Liver (tissue), 9 donors: Measurements from ENCODE around the gene RFPL4A. TPM values are rescaled to one million over a fixed set of nuclear protein-coding genes. Genes with fewer than 3 reads are reported as not detected.

ENCODE experiments used
- DNase-seq: peaks from one replicate; pipeline ENCODE4 v3.0.0-alpha.2; 2017; ENCODE audit warnings: low spot score
- H3K27ac ChIP-seq, 2 donors: one replicate each; pipeline ENCODE4 v1.7.0; 2013; ENCODE audit warnings: inconsistent platforms in 2 of 2, low read length in 2 of 2, control low read depth in 1 of 2, low read depth in 1 of 2, mild to moderate bottlenecking in 1 of 2
- H3K27me3 ChIP-seq, 4 donors: one replicate each; pipeline versions ENCODE4 v1.6.1 to v1.7.0; 2013; ENCODE audit warnings: low read length in 3 of 4, inconsistent platforms in 1 of 4, mild to moderate bottlenecking in 1 of 4, moderate library complexity in 1 of 4; ENCODE audit not compliant: control insufficient read depth in 4 of 4, insufficient read depth in 4 of 4
- H3K36me3 ChIP-seq, 4 donors: one replicate each; pipeline versions ENCODE4 v1.6.1 to v1.7.0; 2013; ENCODE audit warnings: low read length in 3 of 4, mild to moderate bottlenecking in 3 of 4, low read depth in 1 of 4, moderate library complexity in 1 of 4; ENCODE audit not compliant: control insufficient read depth in 4 of 4, insufficient read depth in 3 of 4
- H3K4me1 ChIP-seq, 4 donors: one replicate each; pipeline versions ENCODE4 v1.6.1 to v1.7.0; 2013; ENCODE audit warnings: low read length in 3 of 4, mild to moderate bottlenecking in 3 of 4, moderate library complexity in 1 of 4; ENCODE audit not compliant: control insufficient read depth in 4 of 4, insufficient read depth in 4 of 4
- H3K4me3 ChIP-seq, 3 donors: one replicate each; pipeline versions ENCODE4 v1.6.1 to v1.7.0; 2013; ENCODE audit warnings: low read length in 3 of 3, control low read depth in 1 of 3, low read depth in 1 of 3, mild to moderate bottlenecking in 1 of 3
- H3K9ac ChIP-seq, 2 donors: one replicate each; pipeline ENCODE4 v1.7.0; 2013; ENCODE audit warnings: low read length in 2 of 2, mild to moderate bottlenecking in 2 of 2, moderate library complexity in 2 of 2, control low read depth in 1 of 2, low read depth in 1 of 2
- H3K9me3 ChIP-seq, 4 donors: one replicate each; pipeline versions ENCODE4 v1.6.1 to v1.7.0; 2013; ENCODE audit warnings: low read length in 3 of 4; ENCODE audit not compliant: control insufficient read depth in 4 of 4
- ATF3 ChIP-seq: IDR thresholded peaks from 2 replicates; pipeline ENCODE4 v1.6.1; 2016; ENCODE audit warnings: antibody characterized with exemption
- CTCF ChIP-seq: fragments of 150-350 bp; IDR thresholded peaks from 2 replicates; pipeline ENCODE4 v1.5.1; 2017; ENCODE audit warnings: improper control_type of control experiment, low read depth, low read length; ENCODE audit not compliant: missing input control
- EGR1 ChIP-seq, 2 donors: IDR thresholded peaks; 2 replicates each; pipeline ENCODE4 v1.6.1; 2016 to 2018; ENCODE audit warnings: antibody characterized with exemption in 2 of 2, low read depth in 2 of 2
- FOXA1 ChIP-seq: IDR thresholded peaks from 2 replicates; pipeline ENCODE4 v1.6.1; 2016; ENCODE audit warnings: antibody characterized with exemption
- FOXA2 ChIP-seq: IDR thresholded peaks from 2 replicates; pipeline ENCODE4 v1.6.1; 2016; ENCODE audit warnings: antibody characterized with exemption
- GABPA ChIP-seq, 2 donors: IDR thresholded peaks in 1 of 2; conservative IDR thresholded peaks in 1 of 2; 2 replicates each; pipeline ENCODE4 v1.6.1; 2016; ENCODE audit warnings: antibody characterized with exemption in 2 of 2, mild to moderate bottlenecking in 1 of 2, moderate library complexity in 1 of 2
- HNF4A ChIP-seq, 2 donors: conservative IDR thresholded peaks; 2 replicates each; pipeline ENCODE4 v1.6.1; 2016; ENCODE audit warnings: antibody characterized with exemption in 2 of 2, mild to moderate bottlenecking in 2 of 2
- HNF4G ChIP-seq: IDR thresholded peaks from 2 replicates; pipeline ENCODE4 v1.6.1; 2016; ENCODE audit warnings: antibody characterized with exemption
- JUND ChIP-seq, 2 donors: IDR thresholded peaks; 2 replicates each; pipeline ENCODE4 v1.6.1; 2016; ENCODE audit warnings: antibody characterized with exemption in 2 of 2
- NR2F2 ChIP-seq: IDR thresholded peaks from 2 replicates; pipeline ENCODE4 v1.6.1; 2016; ENCODE audit warnings: antibody characterized with exemption
- RAD21 ChIP-seq, 2 donors: IDR thresholded peaks; 2 replicates each; pipeline ENCODE4 v1.6.1; 2016; ENCODE audit warnings: antibody characterized with exemption in 2 of 2, mild to moderate bottlenecking in 2 of 2
- RXRA ChIP-seq, 2 donors: IDR thresholded peaks; 2 replicates each; pipeline ENCODE4 v1.6.1; 2017 to 2018; ENCODE audit warnings: antibody characterized with exemption in 2 of 2, mild to moderate bottlenecking in 1 of 2
- SP1 ChIP-seq: IDR thresholded peaks from 2 replicates; pipeline ENCODE4 v1.6.1; 2018; ENCODE audit warnings: antibody characterized with exemption, mild to moderate bottlenecking
- TAF1 ChIP-seq: conservative IDR thresholded peaks from 2 replicates; pipeline ENCODE4 v1.6.1; 2016; ENCODE audit warnings: antibody characterized with exemption, mild to moderate bottlenecking
- YY1 ChIP-seq: IDR thresholded peaks from 2 replicates; pipeline ENCODE4 v1.6.1; 2016; ENCODE audit warnings: antibody characterized with exemption, mild to moderate bottlenecking
- ZBTB33 ChIP-seq: IDR thresholded peaks from 2 replicates; pipeline ENCODE4 v1.6.1; 2016; ENCODE audit warnings: antibody characterized with exemption
- WGBS: extraction: QIAGEN DNeasy Blood & Tissue Kit; methylation state at CpG from one replicate; pipeline ENCODE4 v1.1.7; 2013; 5-methylcytosine and 5-hydroxymethylcytosine counted together
- polyA plus RNA-seq, 2 donors: library from polyadenylated mRNA; stranded (reverse) in 1 of 2; unstranded in 1 of 2; fragments of 200-250 nt in 1 of 2; fragments of >200 nt in 1 of 2; fragmentation: Nextera tagmentation in 1 of 2; extraction: Ambion mirVana in 1 of 2; gene quantifications; one replicate each; pipeline versions ENCODE4 v1.2.1 to v1.2.3, GENCODE V29; 2013 to 2015
- total RNA-seq, 2 donors: library from RNA; depleted of rRNA; stranded (reverse); fragments of >200 nt; gene quantifications; one replicate each; pipeline ENCODE4 v1.2.3, GENCODE V29; 2014
- TF ChIP-seq, protein P1 (sequence below): IDR thresholded peaks from 2 replicates; pipeline ENCODE4 v1.6.1; 2016; ENCODE audit warnings: antibody characterized with exemption, mild to moderate bottlenecking
- TF ChIP-seq, protein P2 (sequence below): IDR thresholded peaks from 2 replicates; pipeline ENCODE4 v1.6.1; 2016; ENCODE audit warnings: antibody characterized with exemption
- donor health status: healthy.
- donor health status: healthy.
- donor health status: healthy.
- donor health status: healthy.
- donor health status: healthy.

Gene RFPL4A
- total and polyA plus RNA-seq, 4 donors, result 0.12 to 0.82 TPM; not detected in 2

DNA sequence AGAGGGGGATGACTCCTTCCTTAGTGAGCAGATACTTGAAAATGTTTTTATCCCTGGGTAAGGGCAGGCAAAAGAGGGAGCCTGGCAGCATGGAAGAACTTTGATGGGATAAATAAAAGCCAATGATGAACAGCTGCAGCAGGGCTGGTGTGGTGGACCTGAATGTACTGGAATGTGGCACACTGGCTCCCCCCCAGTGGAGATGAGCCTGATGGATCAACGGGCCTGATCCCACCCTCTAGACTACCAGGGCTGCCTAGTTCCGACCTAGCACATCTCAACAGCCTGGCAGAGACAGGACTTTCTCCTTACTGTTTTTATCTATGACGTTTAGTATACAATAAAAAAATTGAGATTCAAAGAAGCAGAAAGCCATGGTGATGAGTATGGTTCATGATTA is 52.4 kb downstream of the RFPL4A start:
- no peaks in the 10 kb centered on the region for H3K36me3 ChIP-seq
- H3K27ac ChIP-seq, result no peak overlapping the region
- TF ChIP-seq EGR1 (IDR thresholded peaks at IDR 0.05; ENCODE audit: low read depth in 2 of 2), result no peak
- H3K4me1 ChIP-seq, result peaks cover 0 to 8% (median 3%) of the 10 kb centered on the region in 4 donors
- peaks cover 0 to under 1% (median 0%) of the 10 kb centered on the region in 4 donors for H3K27me3 ChIP-seq
- 61% methylated on average over 3 of the region's 3 CpGs for WGBS
- H3K9me3 ChIP-seq, result no peaks in the 10 kb centered on the region
- no peak overlapping the region for H3K4me3 ChIP-seq
- no peak overlapping the region for H3K9ac ChIP-seq
- no peak for DNase-seq

DNA sequence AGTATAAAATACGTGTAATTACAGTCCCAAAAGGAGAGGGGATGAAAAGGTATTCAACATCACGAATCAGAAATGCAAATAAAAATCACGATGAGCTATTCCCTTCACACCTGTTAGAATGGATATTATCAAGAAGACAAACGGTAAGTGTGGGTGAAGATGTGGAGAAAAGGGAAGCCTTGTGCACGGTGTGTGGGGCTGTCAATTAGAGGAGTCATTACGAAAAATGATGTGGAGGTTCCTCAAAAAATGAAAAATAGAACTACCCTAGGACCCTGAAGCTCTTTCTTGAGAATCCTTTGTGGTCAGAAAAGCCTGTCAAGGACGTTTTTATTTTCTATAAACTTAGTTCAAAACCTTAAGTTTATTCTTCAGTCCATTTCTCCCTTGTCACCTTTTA is 53.6 kb downstream of the RFPL4A start:
- Histone ChIP-seq H3K4me1 (peaks cover 0 to 8% (median 3%) of the 10 kb centered on the region in 4 donors), H3K36me3 (no peaks in the 10 kb centered on the region), H3K4me3 (no peak overlapping the region), H3K9ac (no peak overlapping the region), H3K9me3 (no peaks in the 10 kb centered on the region), H3K27ac (no peak overlapping the region), H3K27me3 (peaks cover 0 to 3% (median 0%) of the 10 kb centered on the region in 4 donors)
- TF ChIP-seq EGR1 (IDR thresholded peaks at IDR 0.05; ENCODE audit: low read depth in 2 of 2) (no peak), HNF4A (conservative IDR thresholded peaks at IDR 0.05) (no peak), CTCF (no peak), ZBTB33 (no peak), GABPA (IDR thresholded peaks at IDR 0.05 in 1 of 2, conservative IDR thresholded peaks at IDR 0.05 in 1 of 2) (no peak), RAD21 (IDR thresholded peaks at IDR 0.05) (no peak), NR2F2 (no peak), JUND (IDR thresholded peaks at IDR 0.05) (no peak), RXRA (IDR thresholded peaks at IDR 0.05) (no peak), ATF3 (no peak), FOXA1 (no peak), TAF1 (no peak), FOXA2 (no peak), YY1 (no peak), SP1 (no peak), HNF4G (no peak)
- TF ChIP-seq, protein P1, sequence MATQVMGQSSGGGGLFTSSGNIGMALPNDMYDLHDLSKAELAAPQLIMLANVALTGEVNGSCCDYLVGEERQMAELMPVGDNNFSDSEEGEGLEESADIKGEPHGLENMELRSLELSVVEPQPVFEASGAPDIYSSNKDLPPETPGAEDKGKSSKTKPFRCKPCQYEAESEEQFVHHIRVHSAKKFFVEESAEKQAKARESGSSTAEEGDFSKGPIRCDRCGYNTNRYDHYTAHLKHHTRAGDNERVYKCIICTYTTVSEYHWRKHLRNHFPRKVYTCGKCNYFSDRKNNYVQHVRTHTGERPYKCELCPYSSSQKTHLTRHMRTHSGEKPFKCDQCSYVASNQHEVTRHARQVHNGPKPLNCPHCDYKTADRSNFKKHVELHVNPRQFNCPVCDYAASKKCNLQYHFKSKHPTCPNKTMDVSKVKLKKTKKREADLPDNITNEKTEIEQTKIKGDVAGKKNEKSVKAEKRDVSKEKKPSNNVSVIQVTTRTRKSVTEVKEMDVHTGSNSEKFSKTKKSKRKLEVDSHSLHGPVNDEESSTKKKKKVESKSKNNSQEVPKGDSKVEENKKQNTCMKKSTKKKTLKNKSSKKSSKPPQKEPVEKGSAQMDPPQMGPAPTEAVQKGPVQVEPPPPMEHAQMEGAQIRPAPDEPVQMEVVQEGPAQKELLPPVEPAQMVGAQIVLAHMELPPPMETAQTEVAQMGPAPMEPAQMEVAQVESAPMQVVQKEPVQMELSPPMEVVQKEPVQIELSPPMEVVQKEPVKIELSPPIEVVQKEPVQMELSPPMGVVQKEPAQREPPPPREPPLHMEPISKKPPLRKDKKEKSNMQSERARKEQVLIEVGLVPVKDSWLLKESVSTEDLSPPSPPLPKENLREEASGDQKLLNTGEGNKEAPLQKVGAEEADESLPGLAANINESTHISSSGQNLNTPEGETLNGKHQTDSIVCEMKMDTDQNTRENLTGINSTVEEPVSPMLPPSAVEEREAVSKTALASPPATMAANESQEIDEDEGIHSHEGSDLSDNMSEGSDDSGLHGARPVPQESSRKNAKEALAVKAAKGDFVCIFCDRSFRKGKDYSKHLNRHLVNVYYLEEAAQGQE, result no peak
- TF ChIP-seq, protein P2, sequence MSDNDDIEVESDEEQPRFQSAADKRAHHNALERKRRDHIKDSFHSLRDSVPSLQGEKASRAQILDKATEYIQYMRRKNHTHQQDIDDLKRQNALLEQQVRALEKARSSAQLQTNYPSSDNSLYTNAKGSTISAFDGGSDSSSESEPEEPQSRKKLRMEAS, result no peak
- no peak for DNase-seq
- WGBS, result 44% methylated on average over 7 of the region's 7 CpGs

Other genes starting within 250 kb of the RFPL4A start
- not detected for gene SBK2, start 222.0 kb upstream of the RFPL4A start, total RNA-seq
- not detected for gene SBK2, start 222.0 kb upstream of the RFPL4A start, polyA plus RNA-seq
- not detected for gene SBK3, start 213.6 kb upstream of the RFPL4A start, total RNA-seq
- under 1 TPM in 1 of 2 donors, not detected in 1; 0.03 TPM for gene SBK3, start 213.6 kb upstream of the RFPL4A start, polyA plus RNA-seq
- under 1 TPM; 0.92 to 0.93 TPM for gene ZNF579, start 178.2 kb upstream of the RFPL4A start, total RNA-seq
- 1 to 10 TPM; 1.4 to 3.3 TPM for gene ZNF579, start 178.2 kb upstream of the RFPL4A start, polyA plus RNA-seq
- 1 to 10 TPM; 2.2 to 2.3 TPM for gene FIZ1, start 159.6 kb upstream of the RFPL4A start, total RNA-seq
- gene FIZ1, start 159.6 kb upstream of the RFPL4A start, polyA plus RNA-seq, result 1 to 10 TPM; 1.1 to 4.3 TPM
- 1 to 10 TPM; 6.7 to 8.8 TPM for gene ZNF524, start 158.8 kb upstream of the RFPL4A start, total RNA-seq
- gene ZNF524, start 158.8 kb upstream of the RFPL4A start, polyA plus RNA-seq, result 10 to 100 TPM; 11.5 to 12.3 TPM
- 1 to 10 TPM; 1.4 to 1.8 TPM for gene ZNF865, start 153.4 kb upstream of the RFPL4A start, total RNA-seq
- gene ZNF865, start 153.4 kb upstream of the RFPL4A start, polyA plus RNA-seq, result 1 to 10 TPM in 1 of 2 donors, under 1 TPM in 1; 0.38 to 3.1 TPM
- gene ZNF784, start 134.5 kb upstream of the RFPL4A start, total RNA-seq, result 1 to 10 TPM; 3.9 to 6.0 TPM
- 1 to 10 TPM in 1 of 2 donors, under 1 TPM in 1; 0.79 to 3.6 TPM for gene ZNF784, start 134.5 kb upstream of the RFPL4A start, polyA plus RNA-seq
- 1 to 10 TPM; 2.6 to 5.0 TPM for gene ZNF580, start 118.1 kb upstream of the RFPL4A start, total RNA-seq
- gene ZNF580, start 118.1 kb upstream of the RFPL4A start, polyA plus RNA-seq, result 1 to 10 TPM; 5.1 to 5.2 TPM
- gene ZNF581, start 115.4 kb upstream of the RFPL4A start, total RNA-seq, result 1 to 10 TPM; 2.1 to 7.3 TPM
- 1 to 10 TPM; 4.8 to 5.6 TPM for gene ZNF581, start 115.4 kb upstream of the RFPL4A start, polyA plus RNA-seq
- 1 to 10 TPM; 3.6 to 5.6 TPM for gene CCDC106, start 110.9 kb upstream of the RFPL4A start, total RNA-seq
- 10 to 100 TPM in 1 of 2 donors, 1 to 10 TPM in 1; 6.1 to 13.5 TPM for gene CCDC106, start 110.9 kb upstream of the RFPL4A start, polyA plus RNA-seq
- 10 to 100 TPM; 49.4 to 66.6 TPM for gene U2AF2, start 104.1 kb upstream of the RFPL4A start, total RNA-seq
- 10 to 100 TPM in 1 of 2 donors, 1 to 10 TPM in 1; 8.6 to 53.1 TPM for gene U2AF2, start 104.1 kb upstream of the RFPL4A start, polyA plus RNA-seq
- gene EPN1, start 83.9 kb upstream of the RFPL4A start, total RNA-seq, result 100 to 1,000 TPM in 1 of 2 donors, 10 to 100 TPM in 1; 49.0 to 107 TPM
- 100 to 1,000 TPM in 1 of 2 donors, 10 to 100 TPM in 1; 18.6 to 117 TPM for gene EPN1, start 83.9 kb upstream of the RFPL4A start, polyA plus RNA-seq
- gene NLRP9, start 20.7 kb upstream of the RFPL4A start, total RNA-seq, result not detected
- gene NLRP9, start 20.7 kb upstream of the RFPL4A start, polyA plus RNA-seq, result not detected
- under 1 TPM in 1 of 2 donors, not detected in 1; 0.33 TPM for gene RFPL4AL1, start 10.0 kb downstream of the RFPL4A start, total RNA-seq
- gene RFPL4AL1, start 10.0 kb downstream of the RFPL4A start, polyA plus RNA-seq, result under 1 TPM in 1 of 2 donors, not detected in 1; 0.13 TPM
- gene NLRP11, start 72.9 kb downstream of the RFPL4A start, total RNA-seq, result under 1 TPM in 1 of 2 donors, not detected in 1; 0.33 TPM
- under 1 TPM in 1 of 2 donors, not detected in 1; 0.28 TPM for gene NLRP11, start 72.9 kb downstream of the RFPL4A start, polyA plus RNA-seq
- not detected for gene NLRP4, start 77.4 kb downstream of the RFPL4A start, total RNA-seq
- not detected for gene NLRP4, start 77.4 kb downstream of the RFPL4A start, polyA plus RNA-seq
- not detected for gene NLRP13, start 173.2 kb downstream of the RFPL4A start, total RNA-seq
- gene NLRP13, start 173.2 kb downstream of the RFPL4A start, polyA plus RNA-seq, result not detected
- not detected for gene NLRP8, start 188.7 kb downstream of the RFPL4A start, total RNA-seq
- gene NLRP8, start 188.7 kb downstream of the RFPL4A start, polyA plus RNA-seq, result not detected
- not detected for gene NLRP5, start 227.7 kb downstream of the RFPL4A start, total RNA-seq
- gene NLRP5, start 227.7 kb downstream of the RFPL4A start, polyA plus RNA-seq, result not detected